Superior temporal gyrus (tissue), 1 donor: Measurements from ENCODE around the gene GNB1L.

Experiments
- DNase-seq: peaks from one replicate; pipeline ENCODE4 v3.0.0-alpha.2; 2016; ENCODE audit errors: extremely low spot score

The GNB1L gene, protein sequence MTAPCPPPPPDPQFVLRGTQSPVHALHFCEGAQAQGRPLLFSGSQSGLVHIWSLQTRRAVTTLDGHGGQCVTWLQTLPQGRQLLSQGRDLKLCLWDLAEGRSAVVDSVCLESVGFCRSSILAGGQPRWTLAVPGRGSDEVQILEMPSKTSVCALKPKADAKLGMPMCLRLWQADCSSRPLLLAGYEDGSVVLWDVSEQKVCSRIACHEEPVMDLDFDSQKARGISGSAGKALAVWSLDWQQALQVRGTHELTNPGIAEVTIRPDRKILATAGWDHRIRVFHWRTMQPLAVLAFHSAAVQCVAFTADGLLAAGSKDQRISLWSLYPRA

DNA sequence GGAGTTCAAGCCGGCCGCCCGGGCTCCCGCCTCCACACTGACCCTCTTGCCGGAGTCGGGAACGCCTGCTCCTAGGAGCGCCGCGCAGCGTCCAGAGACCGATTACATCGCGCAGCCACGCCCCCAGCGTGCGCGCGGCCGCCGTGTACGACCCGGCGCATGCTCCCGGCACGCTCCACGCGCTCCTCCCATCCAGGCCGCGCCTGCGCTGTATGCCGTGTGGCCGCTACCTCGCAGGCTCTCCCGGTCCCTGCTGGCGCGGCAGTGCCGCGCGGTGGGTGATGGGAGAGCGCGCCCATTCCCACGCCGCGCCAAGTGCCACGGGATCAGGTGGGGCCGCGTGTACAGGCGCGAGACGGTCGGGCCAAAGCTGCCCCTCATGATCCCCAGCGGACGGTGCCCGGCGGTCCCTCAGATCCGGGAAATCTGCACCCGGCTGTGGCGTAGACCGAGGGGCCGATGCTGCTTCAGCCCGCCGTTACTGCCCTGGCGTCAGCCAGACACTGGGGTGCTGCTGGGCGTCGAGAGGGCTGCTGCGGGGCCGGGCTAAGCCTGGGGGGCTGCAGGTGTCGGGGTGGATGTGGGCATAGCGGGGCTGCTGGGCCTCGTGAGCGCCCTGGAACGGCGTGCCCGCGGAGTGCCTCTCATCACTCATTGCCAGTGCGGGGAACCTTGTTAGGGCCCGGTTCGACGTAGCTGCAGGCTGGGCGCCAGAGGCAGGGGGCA lies at the start of gene GNB1L, which contains the start of gene RTL10:
Gene GNB1L (minus strand): TSS at position 97 of the 726 bp plus-strand sequence. CDS start 33,519 bp downstream, outside the sequence.
Gene RTL10 (minus strand): TSS at position 97 of the 726 bp plus-strand sequence. CDS start 2,613 bp downstream, outside the sequence.
- peak; percentile 97 for DNase-seq

DNA sequence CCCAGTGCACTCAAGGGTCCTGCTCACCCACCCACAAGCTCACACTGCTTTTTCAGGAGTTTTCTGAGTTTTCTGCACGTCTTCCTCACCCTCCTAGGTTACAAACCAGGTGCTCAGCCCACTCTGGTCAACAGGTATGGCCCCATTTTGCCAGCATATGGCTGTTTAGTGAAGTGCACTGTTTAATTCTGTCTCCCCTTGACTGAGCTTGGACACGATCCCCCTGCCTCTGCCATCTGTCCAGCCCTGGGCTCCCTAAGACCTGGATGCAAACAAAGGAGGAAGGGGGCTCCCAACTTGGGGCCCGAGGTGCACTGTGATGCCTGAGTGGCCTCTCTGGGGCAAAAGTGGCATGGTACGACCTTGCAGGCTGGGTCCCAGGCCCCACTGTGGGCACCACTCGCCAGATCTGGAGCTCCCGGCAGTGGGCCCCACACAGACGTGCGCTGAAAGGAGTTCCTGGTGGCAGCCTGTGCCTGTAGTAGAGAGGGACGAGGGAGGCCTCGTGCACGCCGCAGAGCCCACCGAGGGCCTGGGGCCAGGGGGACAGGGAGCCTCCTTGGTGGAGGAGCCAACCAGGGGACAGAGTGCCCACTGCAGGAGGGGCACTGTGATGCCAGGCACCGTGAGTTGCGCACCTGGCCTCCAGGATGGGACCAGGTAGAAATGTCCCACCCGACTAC lies 49.6 kb upstream of the GNB1L start:
- DNase-seq = no peak

DNA sequence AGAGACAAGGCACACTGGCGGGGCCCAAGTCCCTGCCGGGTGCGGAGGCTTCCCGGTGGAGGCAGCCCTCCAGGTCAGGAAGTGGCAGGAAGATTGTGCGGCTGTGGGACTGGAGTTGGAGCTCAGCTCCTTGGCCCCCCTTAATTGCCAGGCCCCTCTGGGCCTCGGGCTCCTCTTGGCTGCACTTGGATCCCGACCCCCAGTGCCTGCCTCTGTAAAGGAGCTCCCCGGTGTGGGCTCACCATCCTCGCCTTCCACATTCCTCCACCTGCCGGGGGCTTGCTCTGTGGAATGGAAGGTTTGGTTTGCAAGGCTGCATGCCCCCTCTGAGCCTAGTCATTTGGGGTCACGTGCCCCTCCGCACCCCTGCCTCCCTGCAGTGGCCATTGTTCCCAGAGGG lies 48.8 kb upstream of the GNB1L start:
- no peak for DNase-seq

DNA sequence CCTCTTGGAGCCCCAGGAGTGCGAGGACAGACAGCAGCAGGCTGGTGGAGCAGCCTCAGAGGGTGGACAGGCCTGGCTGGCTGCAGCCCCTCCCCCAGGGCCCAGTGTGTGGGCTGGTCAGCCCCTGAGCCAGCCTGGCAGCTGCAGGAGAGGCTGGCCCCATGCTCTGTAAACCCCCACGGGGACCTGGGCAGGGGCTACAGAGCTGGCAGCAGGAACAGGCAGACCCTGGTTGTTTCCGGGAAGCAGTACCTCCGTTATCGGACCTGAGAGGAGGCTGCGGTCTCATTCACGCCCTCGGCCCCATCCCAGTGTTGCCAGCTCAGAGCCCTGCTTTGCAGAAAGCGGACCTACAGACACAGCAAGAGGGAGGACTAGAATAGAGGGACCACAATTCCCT lies 48.4 kb upstream of the GNB1L start:
- no peak for DNase-seq

DNA sequence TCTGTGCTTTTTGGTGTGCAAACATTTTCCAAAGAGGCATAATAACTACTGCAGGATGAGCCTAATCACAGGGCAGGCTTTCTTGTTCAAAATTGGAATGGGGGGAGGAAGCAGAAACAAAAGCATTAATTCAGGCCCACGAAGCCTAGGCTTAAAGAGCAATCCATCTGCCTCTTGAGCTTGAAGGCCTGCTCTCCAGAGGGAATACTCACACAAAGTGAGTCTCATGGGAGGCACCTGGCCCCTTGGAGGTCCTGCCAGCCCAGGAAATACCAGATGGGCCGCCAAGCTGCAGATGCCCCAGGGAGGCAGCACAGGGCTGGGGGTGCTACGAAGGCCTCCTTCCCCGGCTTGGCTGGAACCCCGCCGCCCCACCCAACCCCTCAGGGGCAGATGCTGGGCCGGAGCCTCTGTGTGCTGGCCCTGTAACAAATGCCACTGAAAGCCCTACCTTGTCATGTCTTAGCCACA lies 47.6 kb upstream of the GNB1L start:
- no peak for DNase-seq

DNA sequence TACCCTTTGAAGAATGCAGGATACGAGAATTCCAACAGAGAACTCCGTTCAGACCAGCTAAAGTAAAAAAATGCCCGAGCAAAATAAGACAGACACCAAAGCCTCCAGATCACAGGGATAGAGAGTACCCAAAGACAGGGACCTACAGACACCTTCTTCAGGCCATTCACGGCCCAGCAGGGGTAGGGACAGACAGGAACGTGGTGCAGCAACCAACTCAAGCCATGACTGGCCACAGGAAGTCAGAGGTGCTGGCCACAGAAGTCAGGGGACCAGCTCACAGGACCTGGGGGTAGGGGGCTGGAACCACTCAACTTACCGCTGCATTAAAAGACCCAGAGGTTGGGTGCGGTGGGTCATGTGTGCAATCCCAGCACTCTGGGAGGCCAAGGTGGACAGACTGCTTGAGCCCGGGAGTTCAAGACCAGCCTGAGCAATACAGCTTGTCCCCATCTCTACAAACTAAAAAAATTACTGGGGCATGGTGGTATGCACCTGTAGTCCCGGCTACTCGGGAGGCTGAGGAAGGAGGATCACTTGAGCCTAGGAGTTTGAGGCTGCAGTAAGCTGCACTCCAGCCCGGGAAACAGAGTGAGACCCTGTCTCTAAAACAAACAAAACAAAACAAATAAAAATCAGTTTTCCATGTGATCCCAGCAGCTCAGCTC lies 47.0 kb upstream of the GNB1L start:
- DNase-seq = no peak

DNA sequence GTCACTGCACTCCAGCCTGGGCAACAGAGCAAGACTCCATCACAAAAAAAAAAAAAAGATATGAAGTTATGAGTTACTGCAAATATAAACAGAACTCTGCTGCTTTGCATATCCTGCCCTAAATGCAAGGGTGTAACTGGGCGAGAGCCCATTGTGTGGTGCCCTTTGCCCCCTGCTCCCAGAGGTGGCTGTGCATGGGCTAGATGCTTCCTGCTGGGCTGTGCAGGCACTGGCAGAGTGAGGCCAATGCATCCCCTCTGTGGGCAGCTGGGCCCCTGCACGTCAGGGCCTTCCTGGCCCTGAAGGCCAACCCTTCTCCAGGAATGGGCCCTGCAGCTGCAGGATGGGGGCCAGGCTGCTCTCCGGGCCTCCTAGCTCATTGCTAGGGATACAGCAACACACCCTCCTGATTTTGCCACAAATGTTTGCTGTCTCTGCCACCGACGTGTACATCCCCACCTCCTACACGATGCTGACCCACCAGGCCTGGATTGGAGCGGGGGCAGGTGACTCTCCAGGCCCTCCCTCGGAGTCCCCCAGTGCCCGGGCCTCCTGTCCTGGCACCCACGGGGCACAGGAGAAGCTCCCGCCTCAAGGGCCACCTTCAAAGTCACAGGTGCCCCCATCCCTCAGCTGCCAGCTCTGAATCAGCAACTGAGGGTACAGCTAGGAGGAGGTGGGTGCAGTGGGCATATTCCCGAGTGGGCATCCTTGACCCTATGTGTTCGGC lies 46.2 kb upstream of the GNB1L start:
- no peak for DNase-seq

DNA sequence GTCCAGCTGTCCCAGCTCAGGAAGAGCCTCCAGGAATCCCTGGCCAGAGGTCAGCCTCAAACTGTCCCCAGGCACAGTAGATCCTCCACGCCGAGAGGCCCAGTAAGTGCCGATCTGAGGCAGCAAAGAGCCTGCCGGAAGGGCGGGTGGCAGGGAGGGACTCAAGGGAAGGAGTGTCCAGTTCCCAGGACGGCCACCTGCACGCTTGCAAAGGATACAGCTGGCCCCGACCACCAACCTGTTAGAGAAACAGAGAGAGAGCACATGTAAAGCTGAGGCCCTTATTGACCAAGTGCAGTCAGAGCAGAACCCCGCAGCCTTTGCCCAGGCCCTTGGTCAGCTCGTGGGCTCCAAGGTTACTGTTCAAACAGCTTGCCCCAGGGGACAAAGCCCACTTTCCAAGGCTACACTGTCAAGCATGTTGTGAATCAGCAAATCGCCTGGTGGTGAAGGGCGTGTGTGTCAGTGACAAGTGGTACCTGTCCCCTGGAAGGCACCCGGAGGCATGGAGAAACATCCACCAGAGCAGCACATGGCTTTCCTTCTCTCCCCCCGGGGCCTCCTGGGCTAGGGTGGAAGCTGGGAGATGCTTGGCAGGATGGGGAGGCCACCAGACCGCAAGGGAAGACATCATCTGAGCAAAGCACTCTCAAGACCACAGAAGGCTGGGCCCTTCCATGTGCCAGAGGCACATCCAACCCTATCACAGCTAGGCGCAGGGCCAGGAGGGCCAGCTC lies 44.3 kb upstream of the GNB1L start:
- no peak for DNase-seq

DNA sequence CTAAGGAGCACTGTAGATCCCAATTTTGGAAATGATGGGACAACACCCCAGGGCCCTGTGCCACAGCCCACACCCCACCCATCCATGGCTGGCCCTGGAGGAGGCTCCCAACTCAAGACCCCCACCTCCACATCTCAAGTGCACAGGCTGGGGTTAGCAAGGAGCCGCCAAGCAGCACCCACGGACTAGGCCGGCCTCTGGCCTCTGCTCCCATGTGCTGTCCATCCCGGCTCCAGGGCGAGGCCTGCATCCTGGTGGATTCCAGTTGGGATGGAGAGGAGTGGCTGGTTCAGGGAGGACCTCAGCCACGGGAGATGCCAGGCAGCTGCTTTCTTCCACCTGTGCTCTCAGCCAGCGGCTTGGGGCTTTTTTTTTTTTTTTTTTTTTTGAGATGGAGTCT lies 43.5 kb upstream of the GNB1L start:
- no peak for DNase-seq

DNA sequence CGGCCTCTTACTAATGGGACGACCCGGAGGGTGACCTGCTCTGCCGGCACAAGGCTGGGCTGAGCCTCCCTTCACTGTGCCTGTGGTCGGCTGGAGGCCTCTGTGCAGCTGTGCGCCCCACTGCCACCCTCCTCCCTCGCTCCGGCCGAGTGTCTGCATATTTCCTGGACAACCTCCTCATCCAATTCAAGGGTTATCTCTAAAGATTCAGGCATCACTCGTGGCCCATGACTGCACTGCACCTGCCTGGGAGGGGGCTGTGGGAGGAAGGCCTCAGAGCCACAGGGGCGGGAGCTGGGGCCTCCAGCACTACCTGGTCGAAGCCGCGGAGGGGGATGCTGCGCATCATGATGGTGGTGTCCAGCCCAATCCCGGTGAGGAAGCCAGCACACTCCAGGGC lies 43.1 kb upstream of the GNB1L start:
- no peak for DNase-seq

DNA sequence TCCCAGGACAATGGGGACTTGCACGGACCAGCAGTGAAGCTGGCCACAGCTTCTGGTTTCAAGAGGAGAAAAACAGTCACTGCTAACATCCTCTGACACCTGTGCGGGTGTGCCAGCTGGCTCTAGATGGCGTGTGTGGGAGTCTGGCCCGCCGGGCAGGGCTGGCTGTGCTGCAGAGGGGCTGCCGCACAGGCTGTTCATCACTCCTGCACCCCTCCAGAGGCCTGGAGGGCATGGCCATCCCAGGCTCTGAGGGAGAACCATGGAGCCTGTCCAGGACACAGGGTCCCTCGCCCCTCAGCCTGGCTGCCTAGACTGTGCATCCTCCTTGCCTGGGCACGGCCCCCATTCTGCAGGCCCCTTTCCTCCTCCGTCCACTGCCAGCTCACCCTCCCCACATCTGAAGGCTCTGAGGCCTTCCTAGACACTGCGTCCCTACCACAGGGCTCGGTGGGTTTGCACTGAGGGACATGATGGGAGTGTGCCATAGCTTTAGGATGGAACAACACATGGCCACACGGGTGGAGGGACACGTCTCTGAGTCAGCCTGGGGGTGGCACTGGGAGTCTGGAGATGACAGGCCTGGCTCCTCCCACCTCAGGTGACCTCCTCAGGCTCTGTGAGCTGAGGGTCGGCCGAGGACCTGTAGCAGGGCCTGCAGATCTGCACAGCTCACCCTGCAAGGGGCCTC lies 42.1 kb upstream of the GNB1L start:
- DNase-seq = no peak

DNA sequence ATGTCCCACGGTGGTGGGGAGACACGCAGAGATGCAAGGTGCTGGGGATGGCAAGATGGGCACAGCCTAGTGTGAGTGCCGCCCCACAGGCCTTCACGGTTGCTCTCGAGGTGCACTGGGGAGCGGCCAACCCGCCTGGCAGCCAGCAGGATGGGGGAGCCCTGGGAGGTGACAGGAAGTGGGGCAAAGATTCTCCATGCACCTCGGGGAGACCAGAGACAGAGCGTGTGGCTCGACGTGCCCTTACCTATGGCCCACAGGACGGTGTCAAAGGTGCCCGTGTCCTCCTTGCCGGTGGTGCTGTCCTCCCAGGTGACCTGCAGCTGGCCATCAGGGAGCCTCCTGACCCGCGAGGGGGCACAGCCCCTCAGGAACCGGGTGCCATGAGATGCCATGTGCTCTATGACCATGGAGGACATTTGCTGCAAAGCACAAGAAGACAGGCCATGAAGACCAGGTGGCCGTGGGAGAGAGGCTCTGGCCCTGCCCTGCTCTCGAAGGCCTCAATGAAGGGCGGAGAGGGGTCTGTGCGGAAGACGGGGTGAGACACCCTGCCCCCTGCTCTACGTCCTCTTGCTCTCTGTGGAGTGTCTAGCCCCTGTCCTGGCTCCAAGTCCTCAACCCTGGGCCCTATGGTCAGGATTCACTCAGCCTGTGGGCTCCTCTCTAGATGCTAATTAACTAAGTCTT lies 40.6 kb upstream of the GNB1L start:
- no peak for DNase-seq

DNA sequence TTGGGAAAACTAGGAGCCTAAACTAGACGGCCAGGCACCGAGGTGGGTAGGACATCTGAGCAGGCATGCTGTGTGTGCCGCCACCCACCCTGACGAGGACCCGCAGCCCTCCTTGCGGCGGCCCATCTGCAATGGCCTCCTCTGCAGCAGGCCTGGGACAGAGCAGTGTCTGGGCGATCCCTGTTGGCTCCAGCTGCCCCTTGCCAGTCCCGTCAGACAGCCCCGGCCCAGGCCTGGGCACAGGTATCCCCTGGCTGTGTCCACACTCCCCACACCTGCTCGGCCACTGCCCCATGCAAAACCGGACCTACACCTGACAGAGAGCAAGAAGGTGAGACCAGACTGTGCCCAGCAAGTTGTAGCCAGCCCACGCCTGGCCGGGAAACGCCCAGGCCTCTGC lies 38.7 kb upstream of the GNB1L start:
- DNase-seq = no peak

DNA sequence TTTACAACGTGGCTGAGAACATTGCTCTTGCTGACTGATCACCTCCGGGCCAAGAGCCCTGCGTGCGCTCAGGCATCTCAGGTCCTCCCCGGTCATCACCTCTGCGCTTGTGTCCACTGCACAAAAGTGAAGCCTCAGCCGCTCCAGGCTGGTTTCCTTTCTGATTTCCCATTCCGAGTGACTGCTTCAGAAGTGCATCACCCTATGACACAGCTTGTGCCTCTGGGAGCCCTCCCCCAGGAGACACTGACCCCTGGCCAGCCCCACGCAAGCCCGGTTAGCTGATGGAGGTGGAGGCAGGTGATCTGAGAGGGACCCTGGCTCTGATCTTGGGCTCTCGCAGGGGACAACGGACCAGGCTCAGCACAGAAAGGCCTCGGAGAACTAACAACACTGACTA lies 38.3 kb upstream of the GNB1L start:
- DNase-seq = no peak

DNA sequence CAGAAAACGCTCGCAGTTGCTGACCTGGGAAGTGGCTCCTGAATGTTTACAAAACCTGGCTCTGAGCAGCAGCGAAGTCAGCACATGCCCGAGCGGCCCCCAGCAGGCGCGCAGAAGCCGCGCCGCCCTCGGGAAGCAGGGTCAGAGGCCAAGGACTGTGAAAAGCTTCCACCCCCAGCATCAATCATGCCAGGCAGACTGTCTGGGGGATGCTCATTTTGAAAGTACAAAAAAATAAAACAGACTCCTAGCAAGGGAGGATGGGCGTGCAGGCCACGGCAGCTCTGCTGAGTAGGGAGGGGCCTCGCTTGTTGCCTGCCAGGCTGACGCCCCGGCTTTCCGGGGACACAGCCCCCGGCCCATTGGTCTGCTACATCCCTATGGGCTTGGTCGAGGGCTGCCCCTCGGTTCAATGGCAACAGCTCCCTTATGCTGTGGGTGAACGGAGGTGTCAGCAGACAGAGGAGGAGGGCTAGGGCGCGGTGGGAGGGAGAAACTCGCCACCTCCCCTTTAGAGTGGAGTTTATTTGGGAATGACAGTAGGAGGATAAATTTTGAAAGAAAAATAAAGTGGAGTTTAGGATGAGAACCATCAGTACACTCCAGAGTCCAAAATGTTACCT lies 37.7 kb upstream of the GNB1L start:
- DNase-seq = no peak

DNA sequence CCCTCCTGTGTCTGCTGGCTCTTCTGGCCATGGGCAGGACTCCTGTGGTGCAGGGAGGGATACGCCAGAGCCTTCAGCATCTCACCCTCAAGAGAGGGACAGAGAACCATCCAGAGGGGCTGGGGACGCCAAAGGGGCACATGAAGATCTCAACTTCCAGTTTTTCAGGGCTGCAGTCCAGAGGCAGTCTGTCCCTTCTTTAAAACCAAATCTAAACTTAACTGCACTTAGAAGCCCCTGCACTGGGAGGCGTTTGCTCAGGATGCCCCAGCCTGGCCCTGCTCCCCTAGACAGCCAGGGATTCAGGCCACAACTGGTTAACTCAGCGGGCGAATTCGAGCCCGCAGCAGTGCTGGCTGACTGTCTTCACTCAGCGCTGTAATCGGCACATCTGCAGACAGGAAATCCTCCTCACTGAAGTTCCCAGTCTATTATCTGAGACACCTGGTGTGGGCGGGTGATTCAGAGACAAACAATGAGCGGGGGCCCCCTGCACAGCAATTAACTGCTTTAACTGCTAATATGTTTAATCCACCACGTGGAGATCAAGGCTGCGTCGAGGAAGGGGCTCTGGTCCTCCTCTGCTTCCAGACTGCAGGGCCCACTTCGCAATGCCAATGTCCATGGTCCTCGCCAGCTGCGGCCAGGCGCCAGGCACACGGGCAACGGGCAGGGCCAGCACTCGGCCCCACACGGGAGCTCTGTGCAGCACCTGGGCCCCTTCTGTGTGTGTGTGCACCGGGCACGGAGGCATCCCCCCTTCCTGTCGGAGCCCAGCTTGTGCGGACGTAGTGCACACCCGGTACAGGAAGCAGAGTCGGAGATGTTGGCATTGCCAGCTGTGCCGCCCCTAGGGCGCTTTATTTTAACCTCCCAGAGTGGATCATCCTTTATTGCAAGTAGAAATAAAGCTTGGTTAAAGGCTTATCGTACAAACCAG lies 36.9 kb upstream of the GNB1L start:
- no peak for DNase-seq

DNA sequence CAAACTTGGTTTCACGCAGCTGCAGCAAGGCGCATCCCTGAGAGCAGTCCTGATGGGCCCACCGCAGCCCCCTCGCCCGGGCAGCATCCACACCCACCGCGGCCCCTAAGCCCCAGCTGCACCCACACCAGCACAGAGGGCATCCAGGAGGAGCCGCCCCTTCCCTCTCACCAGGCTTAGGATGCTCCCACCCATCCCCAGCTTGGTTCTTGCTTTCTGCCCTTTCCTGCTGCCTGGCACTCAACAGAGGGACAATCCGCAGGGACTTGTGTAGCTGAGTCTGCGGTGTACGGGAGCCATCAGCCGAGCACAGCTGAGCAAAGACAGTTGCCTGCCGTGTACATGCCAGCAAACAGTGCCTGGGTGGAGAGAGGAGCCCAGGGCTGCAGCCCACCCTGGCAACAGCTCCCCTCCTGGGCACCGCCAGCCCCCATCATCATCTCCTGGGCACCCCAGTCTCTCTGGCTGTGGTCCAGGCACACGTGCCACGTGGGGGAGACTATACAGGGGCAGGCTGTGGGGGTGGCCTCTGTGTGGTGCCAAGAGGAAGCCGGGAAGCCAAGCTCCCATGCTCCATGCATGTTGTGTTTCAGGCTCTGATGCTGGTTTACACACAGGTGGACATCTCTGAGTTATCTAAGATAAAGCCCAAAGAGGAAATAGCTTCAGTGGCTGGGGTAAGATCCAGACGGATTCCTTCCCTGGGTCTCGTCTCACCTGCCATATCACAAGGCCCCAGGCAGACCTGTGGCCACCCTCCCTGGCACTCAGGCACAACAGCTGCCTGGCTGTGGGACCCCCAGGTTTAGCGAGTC lies 36.0 kb upstream of the GNB1L start:
- DNase-seq = no peak
